NCI-H2081 (cell line): ENCODE data around the gene CSNK1D.
"Not testable (repeated sequence)": the region's sequence is repeated elsewhere in the genome, so short reads cannot be mapped to it uniquely, and the experiment has no call there.

ENCODE experiments used
- DNase-seq, 2 experiments: peaks; one replicate each; lab custom pipeline; 2025; lab: John Stamatoyannopoulos, UW

Gene CSNK1D

DNA sequence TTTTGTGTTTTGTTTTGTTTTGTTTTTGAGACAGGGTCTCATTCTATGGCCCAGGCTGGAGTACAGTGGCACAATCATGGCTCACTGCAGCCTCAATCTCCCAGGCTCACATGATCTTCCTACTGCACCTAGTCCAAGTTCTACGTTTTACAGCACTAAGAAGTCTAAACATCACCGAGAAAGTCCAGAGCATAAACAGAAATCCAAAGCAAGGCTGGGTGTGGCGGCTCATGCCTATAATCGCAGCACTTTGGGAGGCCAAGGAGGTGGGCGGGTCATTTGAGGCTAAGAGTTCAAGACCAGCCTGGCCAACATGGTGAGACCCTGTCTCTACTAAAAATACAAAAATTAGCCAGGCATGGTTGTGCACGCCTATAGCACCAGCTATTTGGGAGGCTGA is 80.5 kb downstream of the CSNK1D start:
- not testable (repeated sequence) for DNase-seq
